HG03139 (cell line): ENCODE data around the gene ECHDC3.
"Not testable (repeated sequence)": the region's sequence is repeated elsewhere in the genome, so short reads cannot be mapped to it uniquely, and the experiment has no call there.

ENCODE experiments used
- ATAC-seq: cut with Tn5 transposase; IDR thresholded peaks from one replicate; pipeline ENCODE4 v1.9.1; 2021; ENCODE audit not compliant: unreplicated experiment

Gene ECHDC3, protein sequence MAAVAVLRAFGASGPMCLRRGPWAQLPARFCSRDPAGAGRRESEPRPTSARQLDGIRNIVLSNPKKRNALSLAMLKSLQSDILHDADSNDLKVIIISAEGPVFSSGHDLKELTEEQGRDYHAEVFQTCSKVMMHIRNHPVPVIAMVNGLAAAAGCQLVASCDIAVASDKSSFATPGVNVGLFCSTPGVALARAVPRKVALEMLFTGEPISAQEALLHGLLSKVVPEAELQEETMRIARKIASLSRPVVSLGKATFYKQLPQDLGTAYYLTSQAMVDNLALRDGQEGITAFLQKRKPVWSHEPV

DNA sequence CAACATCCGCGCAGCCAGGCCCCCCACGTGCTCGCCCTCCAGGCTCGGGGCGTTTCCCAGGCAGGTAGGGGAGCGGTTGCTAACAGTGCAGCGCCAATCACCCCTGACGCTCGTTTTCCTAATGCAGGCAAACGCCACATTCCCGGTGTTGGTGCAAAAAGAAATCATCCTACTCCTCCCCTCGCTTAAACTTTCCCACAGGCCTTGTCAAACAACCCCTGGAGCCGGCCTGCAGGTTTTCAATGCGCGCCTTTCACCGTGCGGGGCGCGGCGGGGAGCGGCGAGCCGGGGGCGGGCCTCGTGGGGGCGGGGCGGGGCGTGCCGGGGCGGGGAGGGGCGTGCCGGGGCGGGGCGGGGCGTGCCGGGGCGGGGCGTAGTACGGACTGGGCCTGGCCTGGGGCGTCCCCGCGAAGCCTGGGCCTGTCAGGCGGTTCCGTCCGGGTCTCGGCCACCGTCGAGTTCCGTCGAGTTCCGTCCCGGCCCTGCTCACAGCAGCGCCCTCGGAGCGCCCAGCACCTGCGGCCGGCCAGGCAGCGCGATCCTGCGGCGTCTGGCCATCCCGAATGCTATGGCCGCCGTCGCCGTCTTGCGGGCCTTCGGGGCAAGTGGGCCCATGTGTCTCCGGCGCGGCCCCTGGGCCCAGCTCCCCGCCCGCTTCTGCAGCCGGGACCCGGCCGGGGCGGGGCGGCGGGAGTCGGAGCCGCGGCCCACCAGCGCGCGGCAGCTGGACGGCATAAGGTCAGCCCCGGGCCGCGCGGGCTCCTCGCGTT lies at the start of gene ECHDC3:
ECHDC3 (plus strand) TSS at position 374 of the 770 bp plus-strand sequence; CDS start at position 569, 195 bp downstream.
- ATAC-seq, result peak; percentile 53

DNA sequence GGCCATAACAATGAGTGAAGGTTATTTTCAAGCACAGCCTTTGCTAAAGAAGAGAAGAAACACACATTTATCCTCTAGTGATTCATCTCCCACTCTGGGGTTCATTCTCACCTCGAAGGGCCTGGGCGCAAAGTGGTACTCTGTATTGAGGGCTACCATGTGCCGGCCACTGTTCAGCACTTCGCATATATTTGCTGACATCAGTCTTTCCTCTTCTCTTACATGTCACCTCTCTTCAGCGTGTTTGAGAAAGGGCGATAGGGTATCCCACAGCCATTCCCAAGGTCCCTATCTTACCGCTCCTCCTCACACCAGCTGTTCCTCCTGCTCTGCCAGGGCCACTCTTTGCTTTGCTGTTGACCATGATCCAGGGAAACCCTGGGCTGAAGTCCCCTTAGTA lies 48.8 kb upstream of the ECHDC3 start:
- no peak for ATAC-seq

DNA sequence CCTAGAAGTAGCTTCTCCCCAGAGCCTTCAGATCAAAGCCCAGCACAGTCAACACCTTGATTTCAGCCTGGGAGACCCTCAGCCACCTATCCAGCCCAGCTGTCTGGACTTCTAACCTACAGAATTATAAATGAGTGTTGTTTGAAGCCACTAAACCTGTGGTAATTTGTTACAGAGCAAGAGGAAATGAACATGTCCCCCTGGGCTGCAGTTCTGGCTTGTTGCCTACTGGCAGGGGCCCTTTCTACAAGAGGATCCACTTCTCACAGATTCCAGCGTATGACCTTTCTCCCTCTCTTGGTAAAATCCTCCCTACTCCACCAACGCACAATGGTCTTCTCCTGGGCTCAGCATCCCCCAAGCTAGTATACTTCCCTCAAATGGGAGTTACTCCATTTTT lies 46.4 kb upstream of the ECHDC3 start:
- ATAC-seq, result no peak

DNA sequence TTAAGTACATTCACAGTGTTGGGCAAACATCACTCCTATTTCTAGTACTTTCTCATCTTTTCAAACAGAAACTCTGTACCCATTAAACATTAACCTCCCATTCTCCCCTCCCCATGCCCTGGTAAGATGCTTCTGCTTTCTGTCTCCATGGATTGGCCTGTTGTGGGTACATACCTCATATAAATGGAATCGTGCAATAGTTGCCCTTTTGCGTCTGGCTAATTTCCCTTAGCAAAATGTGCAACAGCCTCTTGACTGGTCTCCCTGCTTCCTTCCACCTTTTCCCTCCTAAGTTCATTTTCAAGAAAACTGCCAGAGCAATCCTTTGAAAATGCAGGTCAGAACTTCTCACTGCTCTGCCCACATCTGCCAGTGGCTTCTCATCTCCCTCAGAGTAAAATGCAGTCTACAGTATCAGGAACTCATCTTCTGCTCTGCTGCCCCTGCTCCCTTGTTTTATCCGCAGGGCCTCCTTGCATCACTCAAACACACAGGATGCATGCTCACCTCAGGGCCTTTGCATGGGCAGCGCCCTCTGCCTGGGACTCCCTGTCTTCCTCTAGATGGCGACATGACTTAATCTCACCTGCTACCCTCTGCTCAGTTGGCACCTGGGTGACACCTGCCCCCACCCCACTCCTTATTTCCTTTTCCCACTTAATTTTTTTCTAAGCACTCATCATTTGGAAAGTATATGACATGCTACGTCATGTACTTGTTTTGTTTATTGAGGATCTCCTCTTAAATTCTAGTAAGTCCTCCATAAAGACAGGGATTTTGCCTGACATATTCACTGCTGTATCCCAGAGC lies 44.3 kb upstream of the ECHDC3 start:
- ATAC-seq, result no peak

DNA sequence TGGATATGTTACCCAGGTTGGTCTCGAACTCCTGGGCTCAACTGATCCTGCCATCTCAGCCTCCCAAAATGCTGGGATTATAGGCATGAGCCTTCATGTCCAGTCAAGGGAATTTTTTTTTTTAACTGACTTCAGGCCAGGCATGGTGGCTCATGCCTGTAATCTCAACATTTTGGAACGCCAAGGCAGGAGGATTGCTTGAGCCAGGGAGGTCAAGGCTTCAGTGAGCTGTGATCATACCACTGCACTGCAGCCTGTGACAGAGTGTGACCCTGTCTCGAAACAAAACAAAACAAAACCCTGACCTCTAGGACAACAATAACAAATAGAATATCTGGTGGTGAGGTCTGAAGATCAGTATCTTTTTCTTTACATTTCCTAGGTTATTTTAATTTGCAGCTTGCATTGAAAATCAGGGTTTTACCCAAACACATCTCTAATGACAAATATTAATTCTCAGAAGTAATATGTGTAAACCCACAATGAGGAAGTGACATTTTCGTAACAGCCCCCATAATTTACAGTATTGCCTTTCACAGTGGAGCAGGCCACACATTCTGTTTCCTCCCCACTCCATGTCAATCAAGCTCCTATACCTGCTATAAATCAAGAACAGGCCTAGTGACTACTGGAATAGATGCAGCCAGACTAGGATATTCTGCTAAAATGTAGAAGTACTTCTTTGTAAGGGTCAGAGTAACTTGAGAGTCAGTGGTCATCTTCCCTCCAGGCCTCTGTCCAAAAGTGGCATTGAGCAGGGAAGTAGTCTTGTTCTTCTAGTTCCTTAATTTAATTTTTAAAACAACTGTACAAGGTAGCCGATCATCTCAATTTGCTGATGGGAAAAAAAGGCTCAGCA lies 43.3 kb upstream of the ECHDC3 start:
- peak; percentile 74 for ATAC-seq

DNA sequence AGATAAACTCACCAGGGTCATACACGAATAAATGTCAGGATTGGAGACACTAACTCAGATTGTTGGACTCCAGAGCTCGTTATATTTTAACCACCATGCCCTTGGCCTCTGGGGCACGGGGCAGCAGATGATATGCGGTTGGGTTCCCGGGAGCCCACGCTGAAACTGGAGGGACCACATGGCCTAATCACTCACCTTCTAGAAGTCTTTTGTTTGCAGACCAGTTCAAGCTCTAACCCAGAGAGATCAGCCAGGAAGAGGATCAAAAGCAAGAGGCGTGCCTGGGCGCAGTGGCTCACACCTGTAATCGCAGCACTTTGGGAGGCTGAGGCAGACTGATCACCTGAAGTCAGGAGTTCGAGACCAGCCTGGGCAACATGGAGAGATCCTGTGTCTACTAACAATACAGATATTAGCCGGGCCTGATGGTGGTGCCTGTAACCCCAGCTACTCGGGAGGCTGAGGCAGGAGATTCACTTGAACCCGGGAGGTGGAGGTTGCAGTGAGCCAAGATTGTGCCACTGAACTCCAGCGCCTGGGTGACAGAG lies 42.6 kb upstream of the ECHDC3 start:
- no peak for ATAC-seq

DNA sequence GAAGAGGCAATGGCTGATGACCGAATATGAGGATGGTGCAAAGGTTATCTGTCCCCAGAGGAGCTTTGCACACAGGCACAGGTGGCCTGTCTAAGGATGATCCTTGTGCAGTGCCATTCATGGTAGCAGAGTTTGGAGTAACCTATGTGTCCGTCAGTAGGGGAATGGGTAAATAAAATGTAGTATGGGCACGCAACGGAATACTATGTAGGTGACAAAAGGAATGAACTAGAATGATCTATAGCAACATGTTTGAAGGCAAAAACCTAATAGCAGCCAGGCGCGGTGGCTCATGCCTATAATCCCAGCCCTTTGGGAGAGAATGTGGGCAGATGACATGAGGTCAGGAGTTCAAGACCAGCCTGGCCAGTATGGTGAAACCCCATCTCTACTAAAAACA lies 41.6 kb upstream of the ECHDC3 start:
- no peak for ATAC-seq

DNA sequence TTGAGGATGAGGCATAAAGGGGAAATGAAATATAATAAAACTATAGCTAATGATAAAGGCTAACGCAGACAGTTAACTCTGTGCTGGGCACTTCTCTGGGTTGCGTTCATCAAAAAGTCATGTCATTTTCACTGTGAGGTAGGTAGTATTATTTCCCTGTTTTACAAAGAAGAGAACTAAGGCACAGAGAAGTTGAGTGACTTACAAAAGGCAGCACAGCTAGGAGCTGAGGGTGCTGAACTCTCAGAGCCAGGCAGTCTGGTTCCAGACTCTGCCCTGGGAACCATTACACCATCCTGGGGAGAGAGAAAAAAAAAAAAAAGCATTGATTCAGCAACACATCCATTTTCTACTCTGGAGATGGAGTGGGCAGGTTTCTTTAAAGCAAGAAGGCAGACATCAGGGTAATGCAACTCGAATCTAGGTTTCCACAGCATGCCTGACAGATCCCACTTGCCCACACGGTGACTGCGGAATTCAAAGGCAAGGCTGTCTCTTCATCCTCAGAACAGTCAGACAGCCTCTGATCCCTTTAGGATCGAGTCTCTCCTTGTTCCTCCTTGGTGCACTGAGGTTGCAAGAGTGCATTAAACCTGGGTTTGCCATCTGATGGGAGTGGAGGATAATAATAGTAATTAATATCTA lies 40.6 kb upstream of the ECHDC3 start:
- ATAC-seq, result no peak

DNA sequence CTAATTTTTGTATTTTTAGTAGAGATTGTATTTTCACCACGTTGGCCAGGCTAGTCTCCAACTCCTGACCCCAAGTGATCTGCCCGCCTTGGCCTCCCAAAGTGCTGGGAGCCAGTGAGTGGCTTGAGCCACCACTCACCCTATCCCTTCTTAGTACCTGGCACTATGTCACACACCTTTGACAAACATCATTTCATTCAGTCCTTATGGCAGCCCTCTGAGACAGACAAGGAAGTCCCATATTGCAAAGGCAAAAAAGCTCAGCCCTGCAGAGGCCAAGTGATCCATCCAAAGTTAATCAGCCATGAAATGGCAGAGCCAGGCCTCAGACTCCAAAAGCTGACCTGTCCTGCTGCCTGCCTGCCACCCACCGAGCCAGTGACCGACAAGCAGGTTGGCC lies 39.9 kb upstream of the ECHDC3 start:
- no peak for ATAC-seq

DNA sequence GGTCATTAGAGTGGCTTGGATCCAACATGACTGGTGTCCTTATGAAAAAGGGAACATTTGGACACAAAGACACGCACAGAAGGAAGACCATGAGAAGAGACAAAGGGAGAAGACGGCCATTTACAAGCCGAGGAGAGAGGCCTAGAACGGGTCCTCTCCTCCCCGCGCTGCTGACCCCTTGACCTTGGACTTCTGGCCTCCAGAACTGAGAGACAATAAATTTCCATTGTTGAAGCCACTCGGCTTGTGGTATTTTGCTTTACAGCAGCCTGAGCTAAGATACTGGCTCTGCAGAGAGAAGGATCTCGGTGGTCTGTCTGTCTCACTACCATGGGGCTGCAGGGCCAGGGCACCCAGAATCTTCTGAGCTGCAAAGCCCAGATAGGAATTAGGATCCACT lies 38.1 kb upstream of the ECHDC3 start:
- no peak for ATAC-seq

DNA sequence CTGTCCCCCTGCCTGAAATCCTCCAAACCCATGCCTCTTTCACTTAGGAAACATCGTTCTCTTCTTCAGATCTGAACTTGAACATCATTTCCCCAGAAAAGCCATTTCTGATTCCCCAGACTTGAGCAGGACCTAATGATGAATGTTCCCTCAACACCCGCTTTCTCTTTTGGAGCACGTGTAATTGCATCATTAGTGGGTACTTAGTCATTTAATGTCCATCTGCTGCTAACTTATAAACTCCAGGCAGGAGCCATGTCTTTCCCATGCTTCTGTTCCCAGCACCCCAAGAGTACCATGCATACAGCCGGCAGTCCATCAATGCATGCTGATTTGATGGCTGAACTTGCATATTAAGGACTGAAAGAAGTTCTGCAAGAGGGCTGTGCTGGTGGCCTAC lies 36.5 kb upstream of the ECHDC3 start:
- ATAC-seq, result no peak

DNA sequence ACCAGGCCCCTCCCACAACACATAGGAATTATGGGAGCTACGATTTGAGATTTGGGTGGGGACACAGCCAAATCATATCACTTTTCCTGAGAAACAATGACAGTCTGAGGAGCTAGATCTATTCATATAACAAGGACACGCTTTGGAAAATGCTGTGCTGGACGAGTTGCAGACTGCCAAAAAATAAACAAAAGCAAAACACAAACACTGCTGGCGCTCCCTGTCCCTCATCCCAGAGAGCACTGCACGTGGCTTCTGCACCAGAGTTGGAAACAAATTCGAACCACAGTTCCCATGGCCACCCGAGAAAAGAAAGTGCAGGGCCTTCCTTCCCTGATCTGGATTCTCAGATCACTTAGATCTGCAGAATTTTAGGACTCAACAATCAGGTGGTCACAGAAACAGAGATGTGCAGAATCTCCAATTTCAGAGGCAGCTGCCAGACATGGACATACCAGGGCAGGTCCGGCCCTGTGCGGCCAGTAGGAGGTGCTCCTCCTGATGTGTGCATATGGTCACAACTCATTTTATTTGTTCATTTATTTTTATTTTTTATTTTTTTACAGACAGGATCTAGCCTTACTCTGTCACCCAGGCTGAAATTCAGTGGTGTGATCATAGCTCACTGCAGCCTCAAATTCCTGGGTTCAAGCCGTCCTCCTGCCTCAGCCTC lies 35.2 kb upstream of the ECHDC3 start:
- ATAC-seq, result no peak

DNA sequence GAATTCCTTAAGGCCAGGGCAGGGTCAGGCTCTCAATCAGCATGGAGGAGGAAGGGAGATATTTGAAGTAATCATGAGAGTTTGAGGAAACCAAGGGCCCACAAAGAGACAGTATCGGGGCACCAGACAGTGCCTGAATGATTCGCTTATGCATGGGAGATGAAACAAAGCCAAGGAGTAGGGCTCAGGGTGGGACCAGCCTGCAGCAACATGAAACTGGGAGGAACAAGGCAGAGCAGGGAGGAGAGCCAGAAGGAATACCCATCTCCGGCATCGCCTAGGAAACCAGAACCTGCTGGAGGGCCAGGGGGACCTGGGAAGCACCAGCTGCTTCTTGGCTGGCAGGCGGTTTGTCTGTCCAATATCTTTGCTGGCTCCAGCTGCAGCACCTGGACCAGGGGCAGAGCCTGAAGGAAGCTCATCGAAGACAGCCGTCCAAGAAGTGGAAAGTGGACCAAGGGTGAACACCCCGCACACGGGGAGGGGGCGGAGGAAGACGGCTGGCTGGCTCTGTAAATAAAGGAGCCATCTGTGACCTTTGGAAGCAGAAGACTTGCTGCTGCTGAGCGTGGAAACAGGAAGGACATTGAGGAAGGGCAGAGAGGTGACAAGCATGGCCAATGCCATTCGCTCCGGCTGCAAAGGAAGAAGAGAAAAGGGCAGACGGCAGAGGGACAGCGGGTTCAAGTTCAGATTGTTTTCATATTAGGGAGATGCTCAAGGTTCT lies 34.4 kb upstream of the ECHDC3 start:
- no peak for ATAC-seq

DNA sequence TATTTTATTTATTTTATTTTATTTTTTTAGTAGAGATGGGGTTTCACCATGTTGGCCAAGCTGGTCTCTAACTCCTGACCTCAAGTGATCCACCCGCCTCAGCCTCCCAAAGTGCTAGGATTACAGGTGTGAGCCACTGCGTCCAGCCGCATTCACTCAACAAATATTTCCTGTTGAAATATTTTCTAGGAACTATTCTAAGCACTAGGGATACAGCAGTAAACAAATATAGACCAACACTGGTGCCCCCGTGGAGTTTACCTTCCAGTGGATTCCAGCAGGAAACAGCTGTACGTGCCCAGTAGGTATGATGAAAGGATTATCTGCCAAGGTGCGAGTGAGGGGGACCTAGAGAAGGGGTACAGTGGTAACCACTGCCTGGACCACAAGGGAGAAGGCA lies 33.4 kb upstream of the ECHDC3 start:
- ATAC-seq, result not testable (repeated sequence)

DNA sequence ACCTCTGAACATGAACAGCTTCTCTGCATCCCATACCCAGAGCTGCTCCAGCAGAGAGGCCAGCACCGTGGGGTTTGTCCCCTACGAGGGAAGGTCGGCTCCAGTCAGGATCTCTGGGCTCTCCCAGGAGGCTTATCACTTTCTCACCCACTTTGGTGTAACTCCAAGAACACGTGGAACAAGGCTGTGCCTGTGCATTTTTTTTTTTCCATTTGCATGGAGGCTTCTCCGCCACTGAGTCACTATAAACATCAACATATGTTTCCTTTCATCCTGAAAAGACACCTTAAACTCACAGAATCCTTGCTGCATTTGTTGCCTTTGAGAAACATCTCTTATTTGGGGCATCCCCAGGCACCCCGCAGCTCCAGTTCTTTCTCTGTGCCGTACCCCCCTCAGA lies 29.4 kb upstream of the ECHDC3 start:
- no peak for ATAC-seq

DNA sequence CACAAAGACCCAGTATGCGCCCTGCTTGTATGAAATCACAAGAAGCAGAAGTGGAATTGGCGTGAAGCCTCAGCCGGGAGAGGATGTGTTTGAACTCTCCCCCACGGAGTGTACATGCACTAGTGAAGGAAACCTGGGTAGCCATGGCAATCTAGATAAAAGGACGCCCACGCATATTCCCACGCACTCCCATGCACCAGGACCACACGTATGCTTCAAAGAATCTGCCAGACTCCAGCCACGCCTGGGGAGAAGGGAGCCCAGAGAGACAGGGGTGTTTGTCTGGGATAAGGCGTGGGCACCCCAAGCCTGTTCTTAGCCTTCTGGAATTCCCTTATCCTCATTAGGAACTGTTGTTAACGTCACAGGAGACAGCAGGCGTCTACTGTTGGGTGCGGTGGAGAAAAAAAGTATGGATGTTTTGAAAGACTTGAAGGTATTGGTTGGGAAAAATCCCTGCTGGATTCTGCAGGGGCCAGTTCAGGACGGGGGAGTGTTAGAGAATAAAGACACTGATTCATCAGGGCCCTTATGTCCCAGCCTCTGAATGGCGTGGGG lies 28.9 kb upstream of the ECHDC3 start:
- ATAC-seq, result no peak

DNA sequence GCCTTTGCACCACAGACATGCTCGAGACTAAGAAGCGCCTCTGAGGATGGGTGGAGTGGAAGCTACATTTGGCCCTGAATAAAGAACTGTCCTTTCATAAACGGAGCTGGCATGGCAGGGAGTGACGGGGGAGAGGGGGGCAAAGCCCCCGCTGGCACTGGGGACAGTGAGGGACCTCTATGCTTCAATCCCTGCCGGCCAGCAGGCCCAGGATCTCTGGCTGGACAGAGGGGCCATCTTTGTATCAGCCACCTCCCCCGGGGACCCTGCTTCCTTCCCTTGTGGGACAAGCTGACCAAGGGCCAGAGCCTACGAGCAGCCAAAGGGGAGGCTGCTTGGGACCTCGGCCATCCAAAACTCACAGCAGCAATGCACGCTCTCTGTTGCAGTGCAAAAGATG lies 28.2 kb upstream of the ECHDC3 start:
- ATAC-seq, result no peak

DNA sequence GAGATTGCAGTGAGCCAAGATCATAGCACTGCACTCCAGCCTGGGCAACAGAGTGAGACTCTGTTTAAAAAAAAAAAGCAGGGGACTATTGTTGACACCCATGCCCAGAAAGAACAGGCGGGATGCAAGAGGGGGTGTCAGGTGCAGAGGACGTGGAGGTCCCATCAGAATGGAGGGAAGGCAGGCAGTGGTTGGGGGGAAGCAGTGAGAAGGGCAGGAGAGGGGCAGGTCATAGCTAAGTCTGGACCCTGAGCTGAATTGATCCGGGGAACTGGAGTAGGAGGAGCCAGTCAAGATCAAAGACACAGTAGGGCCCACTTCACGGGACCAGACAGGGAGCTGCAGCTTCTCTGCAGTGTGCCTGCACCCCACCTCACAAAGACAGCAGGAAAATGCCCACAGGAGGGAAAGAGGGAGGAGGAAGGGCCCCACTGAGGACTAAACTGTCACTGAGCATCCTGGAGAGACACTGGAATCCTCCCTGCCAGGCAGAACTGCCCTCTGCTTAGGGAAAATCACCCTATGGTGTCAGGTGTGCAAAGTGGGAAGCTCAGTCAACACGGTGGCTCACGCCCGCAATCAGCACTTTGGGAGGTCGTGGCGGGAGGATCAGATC lies 27.3 kb upstream of the ECHDC3 start:
- ATAC-seq, result no peak
